Adrenal gland (tissue), 5 donors: ENCODE data around the gene TMEM115.

Experiments used
- CTCF ChIP-seq, 6 experiments: fragments of 450-650 bp in 4 of 6; fragments of 200-600 bp in 2 of 6; sonication (generic) in 1 of 6; IDR thresholded peaks; 1 replicate in 5 of 6; 2 replicates in 1 of 6; pipeline versions ENCODE4 v1.5.1 to v1.8.0; 2016 to 2021; ENCODE audit warnings: antibody characterized with exemption in 6 of 6, mild to moderate bottlenecking in 2 of 6, moderate library complexity in 1 of 6
- POLR2A ChIP-seq, 2 donors: fragments of 450-650 bp; IDR thresholded peaks; one replicate each; pipeline ENCODE4 v1.6.1; 2017; ENCODE audit warnings: antibody characterized with exemption in 2 of 2, mild to moderate bottlenecking in 2 of 2, moderate library complexity in 1 of 2
- donor health status: DM: no; HTN: no; CAD: no.

- TF ChIP-seq CTCF (IDR thresholded peaks at IDR 0.05) (no peak), POLR2A (IDR thresholded peaks at IDR 0.05) (no peak)
Measured at GRCh38 chr3:50316657-50317242, 42.6 kb downstream of the TMEM115 start.
